H4 (cell line): ENCODE data around the gene NDUFV2. TPM values are rescaled to one million over a fixed set of nuclear protein-coding genes. Genes with fewer than 3 reads are reported as not detected.
A peak's percentile ranks its signal among the peaks of the same experiment; 100 is the strongest.
"Not testable (repeated sequence)": the region's sequence is repeated elsewhere in the genome, so short reads cannot be mapped to it uniquely, and the experiment has no call there.

Experiments used
- DNase-seq: peaks from one replicate; pipeline ENCODE4 v3.0.0-alpha.2; 2015; ENCODE audit warnings: low spot score
- total RNA-seq: library from RNA; depleted of rRNA; stranded (reverse); fragments of >200 nt; shearing (Covaris generic); gene quantifications from 2 replicates; pipeline ENCODE4 v1.2.3, GENCODE V29; 2014; rRNA removed

The NDUFV2 gene
- 203 and 236 TPM in 2 replicates for total RNA-seq

DNA sequence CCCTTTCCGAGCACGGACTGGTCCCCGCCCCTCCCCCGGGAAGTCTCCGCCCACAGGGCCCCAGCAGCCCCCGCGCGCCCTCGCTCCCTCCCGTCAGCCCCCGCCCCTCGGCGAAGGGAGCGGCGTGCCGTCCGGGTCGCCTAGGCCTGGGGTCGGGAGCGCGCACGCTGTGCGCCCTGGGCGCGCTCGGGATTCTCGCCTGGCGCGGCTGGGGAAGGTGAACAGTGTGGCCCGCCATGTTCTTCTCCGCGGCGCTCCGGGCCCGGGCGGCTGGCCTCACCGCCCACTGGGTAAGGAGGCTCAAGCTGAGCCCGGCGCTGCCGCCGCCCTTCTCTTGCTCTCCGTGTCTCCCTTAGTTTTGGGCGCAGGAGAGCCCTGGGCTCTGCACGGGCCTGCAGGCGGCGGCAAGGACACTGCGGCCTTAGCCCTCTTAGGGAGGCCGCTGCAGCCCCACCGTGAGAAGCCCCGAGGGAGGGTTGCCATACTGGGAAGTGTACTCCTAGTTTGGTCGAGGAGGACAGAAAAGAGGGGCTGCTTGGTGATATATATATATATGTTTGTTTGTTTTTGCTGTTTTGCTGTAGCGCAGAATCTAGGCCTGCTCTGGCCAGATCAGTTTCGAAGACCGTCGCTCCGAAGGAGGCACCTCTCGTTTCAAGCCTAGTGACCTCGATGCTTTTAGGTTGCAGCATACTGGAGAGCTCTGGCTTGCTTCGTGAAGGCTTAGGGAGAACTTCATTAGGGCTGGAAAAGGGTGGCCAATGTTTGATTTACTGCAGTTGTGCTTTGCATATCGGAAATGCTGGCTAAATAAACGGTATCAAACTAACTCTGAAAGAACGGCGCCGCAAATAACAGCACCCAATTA, at the start of gene NDUFV2:
NDUFV2 (plus strand) TSS at position 192 of the 868 bp plus-strand sequence; CDS start at position 237, 45 bp downstream.
- peak; percentile 89 for DNase-seq

- DNase-seq, result no peak
These were observed 48.7 kb upstream of the NDUFV2 start for GRCh38 chr18:9053814-9054213.

- peak; percentile 71 for DNase-seq
These were observed 47.3 kb upstream of the NDUFV2 start for GRCh38 chr18:9055185-9055584.

DNA sequence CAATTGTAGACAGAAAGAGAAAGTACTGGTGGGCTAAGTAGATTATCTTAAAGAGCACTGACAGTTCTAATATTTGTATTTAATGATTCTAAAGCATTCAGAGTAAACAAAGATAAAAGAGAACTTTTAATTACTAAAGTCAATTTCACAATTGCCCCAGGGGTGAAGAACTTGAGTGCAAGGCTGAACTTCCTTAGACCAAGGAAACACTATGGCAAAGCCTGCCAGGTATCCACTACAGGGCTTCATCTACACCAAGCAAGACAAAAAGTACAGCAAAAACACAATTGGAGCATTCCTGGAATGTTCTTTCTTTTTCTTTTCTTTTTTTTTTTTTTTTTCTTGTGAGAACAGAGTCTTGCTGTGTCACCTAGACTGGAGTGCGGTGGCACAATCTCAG, 46.9 kb upstream of the NDUFV2 start:
- DNase-seq, result no peak

DNA sequence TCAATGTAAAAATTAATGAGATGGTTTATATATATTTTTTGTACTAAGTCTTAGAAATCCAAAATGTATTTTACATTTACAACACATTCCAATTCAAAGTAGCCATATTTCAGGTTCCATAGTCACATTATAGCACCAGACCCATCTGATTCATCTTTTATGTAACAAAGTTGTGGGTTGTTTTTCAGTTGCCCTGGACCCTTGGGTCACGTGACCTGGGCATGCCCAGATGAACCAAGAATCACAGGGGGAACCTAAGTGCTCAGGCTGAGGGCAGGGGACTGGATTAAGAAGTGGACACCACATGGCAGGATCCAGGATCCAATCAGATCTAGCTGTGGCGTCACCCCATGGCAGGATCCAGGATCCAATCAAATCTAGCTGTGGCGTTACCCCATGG, 44.9 kb upstream of the NDUFV2 start:
- no peak for DNase-seq

DNA sequence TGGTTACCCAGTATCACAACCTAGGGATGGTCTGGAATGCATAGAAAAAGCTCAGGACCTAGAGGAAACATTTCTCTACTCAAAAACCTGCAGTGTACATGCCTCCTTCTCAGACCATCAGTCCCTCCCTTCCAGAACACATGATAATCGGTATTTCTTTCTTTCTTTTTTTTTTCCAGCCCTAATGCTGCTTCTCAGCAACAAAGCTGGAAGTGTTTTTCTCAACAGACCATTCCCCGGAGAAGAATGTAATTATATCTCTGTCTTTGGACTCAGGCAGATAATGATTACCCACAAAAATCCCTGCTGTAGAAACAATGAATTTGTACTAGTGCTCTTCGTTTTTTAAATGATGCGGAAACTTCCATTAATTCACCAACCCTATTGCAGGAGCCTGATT, 44.1 kb upstream of the NDUFV2 start:
- no peak for DNase-seq

DNA sequence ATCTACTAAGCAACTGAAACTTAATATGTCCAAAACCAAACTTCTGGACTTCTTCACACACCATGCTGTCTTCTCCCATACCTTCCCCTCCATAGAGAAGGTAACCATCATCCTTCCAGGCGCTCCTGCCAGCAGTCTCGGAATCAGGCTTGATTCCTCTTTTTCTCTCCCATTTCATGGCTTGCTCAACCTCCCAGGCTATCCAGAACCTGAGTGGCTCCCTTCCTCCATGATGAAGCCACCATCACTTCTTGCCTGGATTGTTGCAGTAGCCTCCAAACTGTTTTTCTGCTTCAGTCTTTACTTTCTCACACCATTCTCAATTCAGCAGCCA, 40.1 kb upstream of the NDUFV2 start:
- DNase-seq, result no peak

GRCh38 chr18:9065864-9066263, 36.6 kb upstream of the NDUFV2 start:
- DNase-seq, result no peak

DNA sequence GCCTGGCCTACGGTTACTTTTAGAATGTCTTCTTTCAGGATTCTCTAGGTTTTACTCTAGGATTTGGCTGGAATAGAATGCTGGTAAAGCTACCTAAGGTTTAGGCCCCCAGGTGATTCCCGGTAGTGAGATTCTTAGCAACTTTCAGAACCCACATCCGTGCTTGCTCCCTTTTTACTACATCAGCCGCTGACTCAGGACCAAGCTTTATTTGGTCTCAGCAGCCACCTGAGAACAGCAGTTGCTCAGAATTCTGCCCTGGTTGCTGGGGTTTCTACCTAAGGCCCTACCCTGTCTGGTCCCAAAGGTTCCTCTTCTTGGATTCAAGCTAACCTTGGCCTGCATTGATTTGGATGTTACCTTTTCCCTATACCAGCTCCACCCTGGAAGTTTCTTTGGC, 36.1 kb upstream of the NDUFV2 start:
- DNase-seq, result no peak

- no peak for DNase-seq
These were observed 35.6 kb upstream of the NDUFV2 start for GRCh38 chr18:9066817-9067306.

- DNase-seq, result no peak
These were observed 34.7 kb upstream of the NDUFV2 start for GRCh38 chr18:9067823-9068222.

DNA sequence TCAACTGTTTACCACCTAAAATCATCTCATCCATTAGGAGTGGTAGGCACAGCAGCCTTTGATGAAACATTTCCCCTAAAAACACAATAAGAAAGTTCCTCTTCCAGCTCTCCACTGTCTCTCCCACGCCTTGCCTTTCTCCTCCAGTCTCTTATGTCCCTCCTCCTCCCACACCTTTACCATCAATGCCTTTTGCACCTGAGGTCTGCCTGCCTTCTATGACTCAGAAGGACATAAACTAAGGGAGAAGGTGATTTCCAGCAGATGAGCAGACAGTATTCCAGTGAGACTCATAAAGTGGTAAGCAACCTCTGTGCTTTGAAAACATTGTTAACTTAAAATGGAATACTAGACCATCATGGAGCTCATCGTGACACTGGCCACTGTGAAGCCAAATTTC, 34.2 kb upstream of the NDUFV2 start:
- no peak for DNase-seq

- DNase-seq, result no peak
These were observed 32.9 kb upstream of the NDUFV2 start for GRCh38 chr18:9069601-9070000.

DNA sequence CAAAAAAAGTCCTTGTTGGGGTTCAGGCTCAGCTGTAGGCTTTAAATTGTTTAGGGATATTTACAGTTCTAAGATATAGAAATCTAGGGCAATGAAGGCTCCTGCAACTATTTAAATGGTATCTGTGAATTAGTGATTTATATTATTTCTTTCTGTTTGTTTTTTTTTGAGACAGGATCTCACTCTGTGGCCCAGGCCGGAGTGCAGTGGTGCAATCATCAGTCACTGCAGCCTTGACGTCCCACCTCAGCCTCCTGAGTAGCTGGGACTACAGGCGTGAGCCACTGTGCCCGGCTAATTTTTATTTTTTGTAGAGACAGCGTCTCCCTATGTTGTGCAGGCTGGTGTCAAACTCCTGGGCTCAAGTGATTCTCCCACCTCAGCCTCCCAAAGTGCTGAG, 32.3 kb upstream of the NDUFV2 start:
- DNase-seq, result no peak

GRCh38 chr18:9079818-9080528, 22.5 kb upstream of the NDUFV2 start:
- no peak for DNase-seq

GRCh38 chr18:9081940-9082339, 20.6 kb upstream of the NDUFV2 start:
- DNase-seq, result no peak

DNA sequence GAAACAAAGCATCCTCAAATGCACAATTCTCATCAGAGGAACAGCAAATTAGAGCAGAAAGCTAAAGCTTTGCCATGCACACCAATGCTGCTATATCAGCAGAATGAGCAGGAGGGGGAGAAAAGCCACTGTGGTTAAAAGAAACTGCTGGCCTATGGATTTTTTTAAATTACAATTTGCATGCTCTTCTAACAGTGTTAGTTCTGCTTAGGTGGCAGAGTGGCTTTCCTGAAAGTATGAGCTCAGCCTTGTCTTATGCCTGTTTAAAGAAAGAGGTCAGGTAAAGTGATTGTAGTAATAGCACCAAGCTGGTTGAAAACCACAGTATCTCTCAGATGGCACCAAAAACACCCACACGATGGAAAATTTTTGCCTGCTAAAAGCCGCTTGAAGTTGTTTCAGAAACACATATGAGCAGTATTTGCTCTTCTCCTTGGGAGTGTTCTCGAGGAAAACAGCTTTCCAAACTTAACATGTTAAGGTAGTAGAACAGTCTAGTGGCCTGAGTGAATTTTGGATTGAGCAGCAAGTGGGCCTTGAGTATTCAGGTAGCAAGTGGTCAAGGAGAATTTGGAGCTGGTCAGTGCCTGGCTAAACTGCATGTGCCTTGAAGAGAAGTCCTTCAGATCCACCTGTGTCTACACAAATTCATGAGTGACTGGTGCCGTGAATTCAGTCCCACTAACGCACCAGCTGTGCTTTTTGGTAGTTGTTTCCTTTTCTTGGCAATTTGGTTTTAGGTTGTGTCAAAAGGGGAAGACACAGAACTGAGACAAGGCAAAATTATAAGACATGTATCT, 19.6 kb upstream of the NDUFV2 start:
- no peak for DNase-seq

DNA sequence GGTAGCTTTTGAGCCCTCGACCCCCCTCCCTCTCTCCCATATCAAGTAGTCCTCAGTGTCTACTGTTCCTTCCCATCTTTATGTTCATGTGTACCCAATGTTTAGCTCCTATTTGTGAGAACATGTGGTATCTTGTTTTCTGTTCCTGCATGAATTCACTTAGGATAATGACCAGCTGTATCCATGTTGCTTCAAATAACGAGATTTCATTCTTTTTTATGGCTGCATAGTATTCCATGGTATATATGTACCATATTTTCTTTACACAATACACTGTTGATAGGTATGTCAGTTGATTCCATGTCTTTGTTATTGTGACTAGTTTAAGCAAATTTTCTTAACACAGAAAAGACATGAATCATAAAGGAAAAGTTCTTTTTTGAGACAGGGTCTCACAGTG, 16.5 kb upstream of the NDUFV2 start:
- no peak for DNase-seq

- DNase-seq, result no peak
These were observed 15.9 kb upstream of the NDUFV2 start for GRCh38 chr18:9086624-9087023.

GRCh38 chr18:9087144-9087543, 15.4 kb upstream of the NDUFV2 start:
- no peak for DNase-seq

- no peak for DNase-seq
These were observed 14.2 kb upstream of the NDUFV2 start for GRCh38 chr18:9088252-9088651.

- DNase-seq, result not testable (repeated sequence)
These were observed 13.8 kb upstream of the NDUFV2 start for GRCh38 chr18:9088727-9089126.
